DMS53 (cell line): Measurements from ENCODE around the gene TMEM259.

Experiments used
- DNase-seq: peaks from one replicate; lab custom pipeline; 2025; lab: John Stamatoyannopoulos, UW

Gene TMEM259

GRCh38 chr19:961866-962620 lies 58.9 kb downstream of the TMEM259 start:
- DNase-seq, result no peak

GRCh38 chr19:960601-960938 lies 60.4 kb downstream of the TMEM259 start:
- DNase-seq, result no peak

GRCh38 chr19:960020-960419 lies 60.9 kb downstream of the TMEM259 start:
- DNase-seq, result no peak
